CD8-positive, alpha-beta memory T cell (primary cell): ENCODE results near the gene PAGR1. TPM values are rescaled to one million over a fixed set of nuclear protein-coding genes. Genes with fewer than 3 reads are reported as not detected.

Experiments
- CTCF ChIA-PET: fragments of 350-600 bp; sonication (Branson Sonifier 250); formaldehyde crosslinking; loops from one replicate; lab custom pipeline; 2021; ENCODE audit warnings: antibody characterized with exemption; lab: Charles Lee
- POLR2A ChIA-PET: fragments of 350-600 bp; sonication (Branson Sonifier 250); formaldehyde crosslinking; loops from one replicate; lab custom pipeline; 2021; ENCODE audit warnings: antibody characterized with exemption; lab: Charles Lee
- DNase-seq, 5 donors: peaks; one replicate each; pipeline versions ENCODE4 v3.0.0 to v3.0.0-alpha.2; 2020 to 2022; ENCODE audit warnings: mixed read lengths in 1 of 5
- H3K27ac ChIP-seq: one replicate; pipeline ENCODE4 v1.7.0; 2013; ENCODE audit warnings: low read depth, mild to moderate bottlenecking, low read length, moderate library complexity
- H3K27me3 ChIP-seq: 2 replicates; pipeline ENCODE4 v1.7.0; 2013; ENCODE audit warnings: low read length, mild to moderate bottlenecking; ENCODE audit not compliant: insufficient read depth, poor library complexity, severe bottlenecking
- H3K36me3 ChIP-seq: 2 replicates; pipeline ENCODE4 v1.7.0; 2013; ENCODE audit warnings: mild to moderate bottlenecking, low read length, moderate library complexity; ENCODE audit not compliant: insufficient read depth
- H3K4me1 ChIP-seq: 2 replicates; pipeline ENCODE4 v1.7.0; 2013; ENCODE audit warnings: mild to moderate bottlenecking, low read length, moderate library complexity; ENCODE audit not compliant: insufficient read depth
- H3K4me3 ChIP-seq: 2 replicates; pipeline ENCODE4 v1.7.0; 2013; ENCODE audit warnings: mild to moderate bottlenecking, low read length
- H3K9me3 ChIP-seq: 2 replicates; pipeline ENCODE4 v1.7.0; 2013; ENCODE audit warnings: mild to moderate bottlenecking, low read length
- H3K27ac Mint-ChIP-seq, 8 donors: one replicate each; pipeline ENCODE4 v1.8.0; 2020 to 2021; ENCODE audit warnings: mixed read lengths in 8 of 8, mild to moderate bottlenecking in 6 of 8, inconsistent platforms in 3 of 8, moderate library complexity in 3 of 8
- H3K27me3 Mint-ChIP-seq, 2 donors: one replicate each; pipeline ENCODE4 v1.8.0; 2020 to 2021; ENCODE audit warnings: mixed read lengths in 2 of 2, mild to moderate bottlenecking in 1 of 2, moderate library complexity in 1 of 2
- H3K36me3 Mint-ChIP-seq, 3 donors: one replicate each; pipeline ENCODE4 v1.8.0; 2020 to 2021; ENCODE audit warnings: mixed read lengths in 3 of 3, inconsistent platforms in 1 of 3, mild to moderate bottlenecking in 1 of 3
- H3K4me1 Mint-ChIP-seq, 3 donors: one replicate each; pipeline ENCODE4 v1.8.0; 2020 to 2021; ENCODE audit warnings: mixed read lengths in 3 of 3, inconsistent platforms in 1 of 3, mild to moderate bottlenecking in 1 of 3
- H3K4me3 Mint-ChIP-seq, 7 donors: one replicate each; pipeline ENCODE4 v1.8.0; 2020 to 2021; ENCODE audit warnings: mixed read lengths in 7 of 7, mild to moderate bottlenecking in 6 of 7, moderate library complexity in 4 of 7, inconsistent platforms in 2 of 7
- H3K9me3 Mint-ChIP-seq, 5 donors: one replicate each; pipeline ENCODE4 v1.8.0; 2020 to 2022; ENCODE audit warnings: mixed read lengths in 5 of 5, mild to moderate bottlenecking in 3 of 5, moderate library complexity in 2 of 5, inconsistent platforms in 1 of 5
- polyA plus RNA-seq: library from polyadenylated mRNA; unstranded; fragments of 300-500 nt; fragmentation: Illumina TruSeq; gene quantifications from one replicate; pipeline ENCODE4 v1.2.3, GENCODE V29; 2021
- total RNA-seq, 2 experiments: library from RNA; stranded (reverse); gene quantifications; one replicate each; pipeline ENCODE4 v1.2.3, GENCODE V29; 2021

The PAGR1 gene
- total and polyA plus RNA-seq, 3 experiments from 2014 or later, result 41.9 to 53.1 (median 44.3) TPM

- POLR2A ChIA-PET, result interaction anchor here (1.0 kb wide), 1 partner anchor 8 kb away, joined by 3 read pairs; no protein-coding TSS in a partner anchor
Observed at GRCh38 chr16:29794231-29794710, 21.7 kb upstream of the PAGR1 start.

GRCh38 chr16:29802416-29802935 lies 13.5 kb upstream of the PAGR1 start:
- H3K27me3 ChIP-seq, result no peaks in the 10 kb centered on the region
- Mint-ChIP-seq H3K27ac (peak overlapping the region in 5 of 8 donors; percentile 57 to 94 (median 72)), H3K4me1 (peaks cover 16 to 20% (median 17%) of the 10 kb centered on the region in 3 donors), H3K27me3 (no peaks in the 10 kb centered on the region), H3K36me3 (peaks cover 5 to 56% (median 7%) of the 10 kb centered on the region in 3 donors), H3K4me3 (peak overlapping the region in 2 of 7 donors; percentile 28 to 91), H3K9me3 (no peaks in the 10 kb centered on the region)
- DNase-seq, result no peak
- peaks cover 11% of the 10 kb centered on the region for H3K4me1 ChIP-seq
- ChIA-PET CTCF (interaction anchor here (1.6 to 7.5 kb wide), 6 partner anchors 12 to 102 kb away, joined by 4 to 42 read pairs (median 17); partner anchors contain the start of genes KIF22 and PAGR1), POLR2A (interaction anchor here (0.6 to 2.9 kb wide), 4 partner anchors 8 to 73 kb away, joined by 3 to 9 read pairs (median 4); partner anchors contain the start of genes C16orf54 and KIF22)
- H3K4me3 ChIP-seq, result no peak overlapping the region
- H3K36me3 ChIP-seq, result peaks cover 32% of the 10 kb centered on the region
- no peaks in the 10 kb centered on the region for H3K9me3 ChIP-seq
- no peak overlapping the region for H3K27ac ChIP-seq

More at GRCh38 chr16:29794231-29794710, 21.7 kb upstream of the PAGR1 start:
- DNase-seq, result no peak
- Mint-ChIP-seq H3K27me3 (peaks cover 0 to 3% of the 10 kb centered on the region in 2 donors), H3K36me3 (peaks cover 5 to 61% (median 12%) of the 10 kb centered on the region in 3 donors), H3K27ac (peak overlapping the region in 2 of 8 donors; percentile 15 to 90), H3K4me1 (peaks cover 41 to 50% (median 48%) of the 10 kb centered on the region in 3 donors), H3K4me3 (peak overlapping the region in 1 of 7 donors; percentile 63), H3K9me3 (no peaks in the 10 kb centered on the region)
- H3K27ac ChIP-seq, result no peak overlapping the region
- H3K27me3 ChIP-seq, result no peaks in the 10 kb centered on the region
- peaks cover 39% of the 10 kb centered on the region for H3K4me1 ChIP-seq
- no peaks in the 10 kb centered on the region for H3K9me3 ChIP-seq
- no peak overlapping the region for H3K4me3 ChIP-seq
- CTCF ChIA-PET, result interaction anchor here (0.6 to 3.1 kb wide), 6 partner anchors 9 to 93 kb away, joined by 4 to 10 read pairs (median 5); no protein-coding TSS in a partner anchor
- peaks cover 35% of the 10 kb centered on the region for H3K36me3 ChIP-seq

- ChIA-PET POLR2A (interaction anchor here (0.6 to 2.6 kb wide), 6 partner anchors 12 to 102 kb away, joined by 4 to 21 read pairs (median 7); partner anchors contain the start of genes KIF22 and PAGR1), CTCF (interaction anchor here (0.7 to 7.5 kb wide), 10 partner anchors 9 to 103 kb away, joined by 3 to 42 read pairs (median 4); partner anchors contain the start of genes KIF22 and PAGR1)
- Histone ChIP-seq H3K27ac (peak overlapping the region; percentile 95), H3K4me1 (peaks cover 21% of the 10 kb centered on the region), H3K27me3 (no peaks in the 10 kb centered on the region), H3K4me3 (no peak overlapping the region), H3K36me3 (peaks cover 19% of the 10 kb centered on the region), H3K9me3 (no peaks in the 10 kb centered on the region)
- H3K27me3 Mint-ChIP-seq, result peaks cover 0 to 4% of the 10 kb centered on the region in 2 donors
- no peak for DNase-seq
- H3K4me1 Mint-ChIP-seq, result peaks cover 30 to 35% (median 33%) of the 10 kb centered on the region in 3 donors
- H3K27ac Mint-ChIP-seq, result peak overlapping the region; percentile 94 to 99 (median 98)
- peak overlapping the region; percentile 90 to 100 (median 97) for H3K4me3 Mint-ChIP-seq
- H3K9me3 Mint-ChIP-seq, result no peaks in the 10 kb centered on the region
- peaks cover 3 to 54% (median 4%) of the 10 kb centered on the region in 3 donors for H3K36me3 Mint-ChIP-seq
Observed at GRCh38 chr16:29804020-29804419, 11.9 kb upstream of the PAGR1 start.

- Mint-ChIP-seq H3K27ac (peak overlapping the region; percentile 94 to 100 (median 99)), H3K27me3 (peaks cover 0 to 4% of the 10 kb centered on the region in 2 donors), H3K4me1 (peaks cover 32 to 38% (median 38%) of the 10 kb centered on the region in 3 donors), H3K36me3 (peaks cover 3 to 50% (median 4%) of the 10 kb centered on the region in 3 donors), H3K9me3 (no peaks in the 10 kb centered on the region), H3K4me3 (peak overlapping the region; percentile 93 to 100 (median 98))
- ChIA-PET POLR2A (interaction anchor here (0.6 to 2.6 kb wide), 9 partner anchors 11 to 259 kb away, joined by 3 to 21 read pairs (median 5); partner anchors contain the start of genes KIF22 and PAGR1), CTCF (interaction anchor here (0.7 to 7.5 kb wide), 8 partner anchors 9 to 104 kb away, joined by 3 to 42 read pairs (median 6); partner anchors contain the start of genes KIF22 and PAGR1)
- H3K27me3 ChIP-seq, result no peaks in the 10 kb centered on the region
- no peak for DNase-seq
- H3K27ac ChIP-seq, result peak overlapping the region; percentile 95
- H3K4me3 ChIP-seq, result peak overlapping the region; percentile 87
- H3K36me3 ChIP-seq, result peaks cover 15% of the 10 kb centered on the region
- H3K4me1 ChIP-seq, result peaks cover 27% of the 10 kb centered on the region
- no peaks in the 10 kb centered on the region for H3K9me3 ChIP-seq
Observed at GRCh38 chr16:29804455-29805231, 11.3 kb upstream of the PAGR1 start.

- POLR2A ChIA-PET, result interaction anchor here (1.0 to 4.1 kb wide), 8 partner anchors 10 to 104 kb away, joined by 3 to 59 read pairs (median 14); partner anchors contain the start of genes KIF22 and PAGR1
- DNase-seq, result peak; percentile 97 to 99 (median 97)
- peak overlapping the region; percentile 95 for H3K27ac ChIP-seq
- peak overlapping the region; percentile 87 for H3K4me3 ChIP-seq
- H3K4me3 Mint-ChIP-seq, result peak overlapping the region; percentile 93 to 100 (median 98)
- H3K4me1 ChIP-seq, result peaks cover 35% of the 10 kb centered on the region
- peak overlapping the region; percentile 94 to 100 (median 99) for H3K27ac Mint-ChIP-seq
- peaks cover 40 to 46% (median 46%) of the 10 kb centered on the region in 3 donors for H3K4me1 Mint-ChIP-seq
- peaks cover 3 to 50% (median 4%) of the 10 kb centered on the region in 3 donors for H3K36me3 Mint-ChIP-seq
- CTCF ChIA-PET, result interaction anchor here (2.9 to 7.5 kb wide), 4 partner anchors 11 to 105 kb away, joined by 22 to 92 read pairs (median 36); partner anchors contain the start of genes KIF22, MVP and PAGR1
- peaks cover 0 to 4% of the 10 kb centered on the region in 2 donors for H3K27me3 Mint-ChIP-seq
- H3K9me3 Mint-ChIP-seq, result peaks cover 0 to 2% (median 0%) of the 10 kb centered on the region in 5 donors
- peaks cover 11% of the 10 kb centered on the region for H3K36me3 ChIP-seq
- no peaks in the 10 kb centered on the region for H3K27me3 ChIP-seq
- H3K9me3 ChIP-seq, result no peaks in the 10 kb centered on the region
Observed at GRCh38 chr16:29805232-29806098, 10.5 kb upstream of the PAGR1 start.

GRCh38 chr16:29806099-29806579 lies 9.8 kb upstream of the PAGR1 start, which contains the start of gene MAZ:
Gene MAZ, plus strand, starts transcription at chr16:29806529. Its CDS starts 173 bp downstream, at chr16:29806702.
- Mint-ChIP-seq H3K4me1 (peaks cover 47 to 53% (median 53%) of the 10 kb centered on the region in 3 donors), H3K27me3 (peaks cover 0 to 4% of the 10 kb centered on the region in 2 donors), H3K27ac (peak within 1 kb of the TSS; percentile 98 to 100 (median 100)), H3K9me3 (peaks cover 0 to 2% (median 0%) of the 10 kb centered on the region in 5 donors), H3K4me3 (peak within 1 kb of the TSS; percentile 93 to 100 (median 98)), H3K36me3 (peaks cover 3 to 46% (median 4%) of the 10 kb centered on the region in 3 donors)
- Histone ChIP-seq H3K27me3 (no peaks in the 10 kb centered on the region), H3K9me3 (no peaks in the 10 kb centered on the region), H3K4me1 (peaks cover 42% of the 10 kb centered on the region), H3K27ac (peak within 1 kb of the TSS; percentile 95), H3K4me3 (peak within 1 kb of the TSS; percentile 87), H3K36me3 (peaks cover 10% of the 10 kb centered on the region)
- peak in 1 of 5 donors; percentile 68 for DNase-seq
- CTCF ChIA-PET, result interaction anchor here (5.0 kb wide), 1 partner anchor 13 kb away, joined by 92 read pairs; the partner anchor contains the start of genes MVP and PAGR1
- POLR2A ChIA-PET, result interaction anchor here (0.6 to 4.1 kb wide), 7 partner anchors 10 to 105 kb away, joined by 6 to 59 read pairs (median 21); partner anchors contain the start of genes KIF22, MVP and PAGR1
